ENCODE measurements around the gene PDPK1. TPM values are rescaled to one million over a fixed set of nuclear protein-coding genes. Genes with fewer than 3 reads are reported as not detected.
A peak's percentile ranks its signal among the peaks of the same experiment; 100 is the strongest.

The PDPK1 gene
- polyA plus RNA-seq, 1 donor (not counting 4 experiments of a cell fraction or from before 2014, with no cell fraction given) = 23.4 TPM

GRCh38 chr16:2520097-2520783, 17.6 kb upstream of the PDPK1 start, which contains the start of gene AMDHD2:
Gene AMDHD2, plus strand, starts transcription at chr16:2520371. Its CDS starts 88 bp downstream, at chr16:2520459.
- peaks cover 14% of the 10 kb centered on the region for H3K9me1 ChIP-seq (ENCODE audit: control insufficient read depth, extremely low read depth, insufficient read depth, low read length)
- no peak for DNase-seq (ENCODE audit: low read depth, low spot score)
- TF ChIP-seq CTCF (optimal IDR thresholded peaks at IDR 0.05 in 1 of 3, IDR thresholded peaks at IDR 0.05 in 1 of 3, conservative IDR thresholded peaks at IDR 0.05 in 1 of 3; ENCODE audit: extremely low read depth in 1 of 3, insufficient read depth in 2 of 3, low read length in 3 of 3) = no peak
- no peak for TF ChIP-seq EZH2 (IDR thresholded peaks at IDR 0.05; ENCODE audit: low read length)
- H3K9me3 ChIP-seq (ENCODE audit: control insufficient read depth, low read depth, low read length) = no peaks in the 10 kb centered on the region
- H2AFZ ChIP-seq (ENCODE audit: control insufficient read depth, low read length) = no peak within 1 kb of the TSS
- peak within 1 kb of the TSS; percentile 66 for H3K27ac ChIP-seq (ENCODE audit: control insufficient read depth, insufficient read depth, low read length)
- FAIRE-seq = no peak
- peak within 1 kb of the TSS; percentile 83 for H3K9ac ChIP-seq (ENCODE audit: control insufficient read depth, extremely low read depth, insufficient read depth, low read length)
- peak within 1 kb of the TSS; percentile 94 for H3K4me2 ChIP-seq (ENCODE audit: control insufficient read depth, extremely low read depth, insufficient read depth, low read depth, low read length)
- peak within 1 kb of the TSS; percentile 52 to 77 (median 74) for H3K4me3 ChIP-seq (ENCODE audit: control insufficient read depth in 2 of 3, extremely low read depth in 1 of 3, insufficient read depth in 2 of 3, low read depth in 1 of 3, low read length in 3 of 3)
- H3K36me3 ChIP-seq (ENCODE audit: control insufficient read depth in 2 of 2, extremely low read depth in 1 of 2, insufficient read depth in 2 of 2, low read length in 2 of 2) = peaks cover 16 to 30% of the 10 kb centered on the region in 2 experiments
- H3K79me2 ChIP-seq (ENCODE audit: control insufficient read depth, insufficient read depth, low read length) = peaks cover 56% of the 10 kb centered on the region
- dilution Hi-C loops (cut with MboI; ENCODE audit: extremely low pct_ligation_motif_present, low sequenced_read_pairs) = no loop called here
- no peaks in the 10 kb centered on the region for H3K27me3 ChIP-seq (ENCODE audit: control insufficient read depth, extremely low read depth, insufficient read depth, low read length)
- H3K4me1 ChIP-seq (ENCODE audit: control insufficient read depth, extremely low read depth, insufficient read depth, low read length) = peaks cover 35% of the 10 kb centered on the region
- H4K20me1 ChIP-seq (ENCODE audit: control insufficient read depth, extremely low read depth, insufficient read depth, low read length) = peaks cover 36% of the 10 kb centered on the region

GRCh38 chr16:2520784-2521531, 16.9 kb upstream of the PDPK1 start:
- Histone ChIP-seq H3K4me2 (ENCODE audit: control insufficient read depth, extremely low read depth, insufficient read depth, low read depth, low read length) (peak overlapping the region; percentile 94), H3K9me1 (ENCODE audit: control insufficient read depth, extremely low read depth, insufficient read depth, low read length) (peaks cover 12% of the 10 kb centered on the region), H3K27me3 (ENCODE audit: control insufficient read depth, extremely low read depth, insufficient read depth, low read length) (no peaks in the 10 kb centered on the region), H3K4me1 (ENCODE audit: control insufficient read depth, extremely low read depth, insufficient read depth, low read length) (peaks cover 28% of the 10 kb centered on the region), H3K27ac (ENCODE audit: control insufficient read depth, insufficient read depth, low read length) (peak overlapping the region; percentile 66), H4K20me1 (ENCODE audit: control insufficient read depth, extremely low read depth, insufficient read depth, low read length) (peaks cover 35% of the 10 kb centered on the region), H3K36me3 (ENCODE audit: control insufficient read depth in 2 of 2, extremely low read depth in 1 of 2, insufficient read depth in 2 of 2, low read length in 2 of 2) (peaks cover 16 to 32% of the 10 kb centered on the region in 2 experiments), H3K4me3 (ENCODE audit: control insufficient read depth in 2 of 3, extremely low read depth in 1 of 3, insufficient read depth in 2 of 3, low read depth in 1 of 3, low read length in 3 of 3) (peak overlapping the region; percentile 52 to 77 (median 74)), H3K9ac (ENCODE audit: control insufficient read depth, extremely low read depth, insufficient read depth, low read length) (peak overlapping the region; percentile 83), H3K79me2 (ENCODE audit: control insufficient read depth, insufficient read depth, low read length) (peaks cover 49% of the 10 kb centered on the region), H3K9me3 (ENCODE audit: control insufficient read depth, low read depth, low read length) (no peaks in the 10 kb centered on the region), H2AFZ (ENCODE audit: control insufficient read depth, low read length) (no peak overlapping the region)
- DNase-seq (ENCODE audit: low read depth, low spot score) = no peak
- FAIRE-seq = no peak
- TF ChIP-seq CTCF (optimal IDR thresholded peaks at IDR 0.05 in 1 of 3, IDR thresholded peaks at IDR 0.05 in 1 of 3, conservative IDR thresholded peaks at IDR 0.05 in 1 of 3; ENCODE audit: extremely low read depth in 1 of 3, insufficient read depth in 2 of 3, low read length in 3 of 3) = no peak
- dilution Hi-C loops (cut with MboI; ENCODE audit: extremely low pct_ligation_motif_present, low sequenced_read_pairs) = no loop called here
